Measurements from ENCODE around the gene STAT5A. TPM values are rescaled to one million over a fixed set of nuclear protein-coding genes. Genes with fewer than 3 reads are reported as not detected.

The STAT5A gene
- total and polyA plus RNA-seq, 11 donors, result 4.9 to 44.0 (median 15.6) TPM

- Histone ChIP-seq H3K27me3 (no peaks in the 10 kb centered on the region), H3K27ac (no peak overlapping the region), H3K9me3 (no peaks in the 10 kb centered on the region), H3K4me3 (no peak overlapping the region), H3K36me3 (peaks cover 0 to 100% (median 80%) of the 10 kb centered on the region in 9 donors), H3K4me1 (peaks cover 0 to 7% (median under 1%) of the 10 kb centered on the region in 12 donors)
- no peak for DNase-seq
- TF ChIP-seq POLR2A (IDR thresholded peaks at IDR 0.05) (no peak), CTCF (IDR thresholded peaks at IDR 0.05) (no peak)
- intact Hi-C loops (cut with DNase I), result no loop called here
- 90 to 94% (median 94%) methylated on average over 16 to 18 of the region's 18 CpGs for WGBS, 4 donors
- ATAC-seq, result peak in 1 of 4 donors; percentile 10
These were observed 17.5 kb downstream of the STAT5A start for GRCh38 chr17:42305543-42306384.

GRCh38 chr17:42306385-42306667, 18.0 kb downstream of the STAT5A start:
- no peaks in the 10 kb centered on the region for H3K27me3 ChIP-seq
- 95 to 97% (median 96%) methylated on average over 3 to 5 of the region's 5 CpGs for WGBS, 4 donors
- no peak overlapping the region for H3K4me3 ChIP-seq
- H3K27ac ChIP-seq, result no peak overlapping the region
- ATAC-seq (no peak), DNase-seq (no peak)
- peaks cover 0 to 13% (median 6%) of the 10 kb centered on the region in 12 donors for H3K4me1 ChIP-seq
- no peaks in the 10 kb centered on the region for H3K9me3 ChIP-seq
- TF ChIP-seq CTCF (IDR thresholded peaks at IDR 0.05) (no peak), POLR2A (IDR thresholded peaks at IDR 0.05) (no peak)
- intact Hi-C loops (cut with DNase I), result no loop called here
- H3K36me3 ChIP-seq, result peaks cover 0 to 100% (median 78%) of the 10 kb centered on the region in 9 donors

- DNase-seq (no peak), ATAC-seq (no peak)
- TF ChIP-seq POLR2A (IDR thresholded peaks at IDR 0.05) (no peak), CTCF (IDR thresholded peaks at IDR 0.05) (no peak)
- Histone ChIP-seq H3K27me3 (no peaks in the 10 kb centered on the region), H3K27ac (no peak overlapping the region), H3K36me3 (peaks cover 0 to 97% (median 67%) of the 10 kb centered on the region in 9 donors), H3K4me1 (peaks cover 4 to 21% (median 15%) of the 10 kb centered on the region in 12 donors), H3K4me3 (no peak overlapping the region), H3K9me3 (no peaks in the 10 kb centered on the region)
- WGBS, 4 donors, result 95 to 97% (median 96%) methylated on average over 19 of the region's 19 CpGs
- intact Hi-C loops (cut with DNase I), result no loop called here
These were observed 19.1 kb downstream of the STAT5A start for GRCh38 chr17:42307362-42307927.

DNA sequence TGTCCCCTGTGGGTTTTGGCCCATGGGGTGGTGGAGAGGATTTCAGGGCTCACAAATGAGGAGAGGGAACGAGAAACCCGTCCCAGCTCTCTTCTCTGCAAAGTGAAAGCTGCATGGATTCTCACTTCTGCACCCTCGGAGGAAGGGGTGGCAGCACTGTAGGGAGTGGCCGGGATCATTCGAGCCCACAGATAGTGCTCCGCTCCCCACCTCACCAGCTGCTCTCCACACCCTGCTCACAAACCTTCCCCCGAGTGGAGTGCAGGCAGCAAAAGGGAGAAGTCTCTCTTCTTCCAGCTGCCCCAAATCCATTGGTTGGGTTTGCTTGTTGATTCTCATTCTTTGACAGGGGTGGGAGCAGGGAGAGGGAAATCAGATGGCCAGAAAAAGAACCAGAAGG, 20.1 kb downstream of the STAT5A start:
- peaks cover 4 to 25% (median 21%) of the 10 kb centered on the region in 12 donors for H3K4me1 ChIP-seq
- TF ChIP-seq CTCF (IDR thresholded peaks at IDR 0.05) (no peak), POLR2A (IDR thresholded peaks at IDR 0.05) (no peak)
- no peaks in the 10 kb centered on the region for H3K9me3 ChIP-seq
- DNase-seq, result no peak
- intact Hi-C loops (cut with DNase I), result no loop called here
- 88 to 95% (median 91%) methylated on average over 5 to 7 of the region's 7 CpGs for WGBS, 4 donors
- peak overlapping the region in 1 of 12 donors; percentile 23 for H3K27ac ChIP-seq
- peaks cover 0 to 97% (median 62%) of the 10 kb centered on the region in 9 donors for H3K36me3 ChIP-seq
- H3K4me3 ChIP-seq, result no peak overlapping the region
- no peaks in the 10 kb centered on the region for H3K27me3 ChIP-seq
- no peak for ATAC-seq

All from heart left ventricle (tissue), 16 donors.